BE2C (cell line): ENCODE data around the gene L3MBTL2.

Source experiments
- DNase-seq: peaks from one replicate; pipeline ENCODE4 v3.0.0-alpha.2; 2020
- H3K27me3 ChIP-seq: fragments of 250-450 bp; sonication (Bioruptor Pico); 2 replicates; pipeline ENCODE4 v1.5.1; 2020; ENCODE audit warnings: mild to moderate bottlenecking
- H3K36me3 ChIP-seq: fragments of 250-450 bp; sonication (Bioruptor Pico); 2 replicates; pipeline ENCODE4 v1.5.1; 2020; ENCODE audit warnings: mild to moderate bottlenecking
- H3K4me1 ChIP-seq: fragments of 250-450 bp; sonication (Bioruptor Pico); 2 replicates; pipeline ENCODE4 v1.5.1; 2020
- H3K4me3 ChIP-seq: 2 replicates; pipeline ENCODE4 v1.5.1; 2011; ENCODE audit warnings: low read depth, low read length
- H3K9me3 ChIP-seq: fragments of 250-450 bp; sonication (Bioruptor Pico); 2 replicates; pipeline ENCODE4 v1.5.1; 2020
- CTCF ChIP-seq: IDR thresholded peaks from 2 replicates; pipeline ENCODE4 v1.5.1; 2012; ENCODE audit warnings: mild to moderate bottlenecking, low read depth, low read length

L3MBTL2 gene

GRCh38 chr22:41217553-41218157 lies 12.5 kb downstream of the L3MBTL2 start:
- 0 out of 2 replicates have a peak, but pooled peaks cover 4% of the 10 kb centered on the region for H3K9me3 ChIP-seq

GRCh38 chr22:41222846-41223507 lies 17.9 kb downstream of the L3MBTL2 start:
- H3K27me3 ChIP-seq = no peaks in the 10 kb centered on the region
- TF ChIP-seq CTCF = no peak
- H3K36me3 ChIP-seq = peaks cover 69% of the 10 kb centered on the region
- no peak overlapping the region for H3K4me3 ChIP-seq
- H3K9me3 ChIP-seq = no peaks in the 10 kb centered on the region
- H3K4me1 ChIP-seq = peaks cover 1% of the 10 kb centered on the region
- DNase-seq = no peak

More at GRCh38 chr22:41217553-41218157, 12.5 kb downstream of the L3MBTL2 start:
- peak; percentile 69 for DNase-seq
- H3K4me3 ChIP-seq = peak overlapping the region; percentile 36
- no peak for TF ChIP-seq CTCF
- H3K27me3 ChIP-seq = no peaks in the 10 kb centered on the region
- H3K36me3 ChIP-seq = peaks cover 60% of the 10 kb centered on the region
- H3K4me1 ChIP-seq = peaks cover 14% of the 10 kb centered on the region

- Histone ChIP-seq H3K36me3 (peaks cover 69% of the 10 kb centered on the region), H3K4me1 (no peaks in the 10 kb centered on the region), H3K9me3 (no peaks in the 10 kb centered on the region), H3K27me3 (no peaks in the 10 kb centered on the region), H3K4me3 (no peak overlapping the region)
- no peak for TF ChIP-seq CTCF
- DNase-seq = no peak
These were observed 18.4 kb downstream of the L3MBTL2 start for GRCh38 chr22:41223535-41223934.

- TF ChIP-seq CTCF = no peak
- no peak for DNase-seq
- Histone ChIP-seq H3K9me3 (no peaks in the 10 kb centered on the region), H3K27me3 (no peaks in the 10 kb centered on the region), H3K36me3 (peaks cover 45% of the 10 kb centered on the region), H3K4me3 (no peak overlapping the region), H3K4me1 (no peaks in the 10 kb centered on the region)
These were observed 21.9 kb downstream of the L3MBTL2 start for GRCh38 chr22:41226723-41227655.

GRCh38 chr22:41229215-41229614 lies 24.1 kb downstream of the L3MBTL2 start:
- TF ChIP-seq CTCF = no peak
- H3K27me3 ChIP-seq = no peaks in the 10 kb centered on the region
- H3K4me1 ChIP-seq = no peaks in the 10 kb centered on the region
- H3K9me3 ChIP-seq = no peaks in the 10 kb centered on the region
- no peak overlapping the region for H3K4me3 ChIP-seq
- no peak for DNase-seq
- H3K36me3 ChIP-seq = peaks cover 33% of the 10 kb centered on the region
